Adipocyte (in vitro differentiated cells): ENCODE data around the gene MICU2.

ENCODE experiments used
- DNase-seq: peaks from one replicate; pipeline ENCODE4 v3.0.0-alpha.2; 2015; ENCODE audit warnings: low read depth
- H3K27me3 ChIP-seq: replicated peaks from 2 replicates; pipeline ENCODE4 v1.7.0; 2013; ENCODE audit warnings: mild to moderate bottlenecking, low read length, moderate library complexity; ENCODE audit not compliant: control insufficient read depth, insufficient read depth
- H3K36me3 ChIP-seq: 2 replicates; pipeline ENCODE4 v1.7.0; 2013; ENCODE audit warnings: low read length, mild to moderate bottlenecking, moderate library complexity; ENCODE audit not compliant: control insufficient read depth, insufficient read depth, severe bottlenecking
- H3K4me1 ChIP-seq: 2 replicates; pipeline ENCODE4 v1.7.0; 2013; ENCODE audit warnings: mild to moderate bottlenecking, low read length, moderate library complexity; ENCODE audit not compliant: control insufficient read depth, insufficient read depth
- H3K4me3 ChIP-seq: 2 replicates; pipeline ENCODE4 v1.7.0; 2013; ENCODE audit warnings: mild to moderate bottlenecking, low read length, moderate library complexity
- H3K9ac ChIP-seq: 2 replicates; pipeline ENCODE4 v1.7.0; 2013; ENCODE audit warnings: mild to moderate bottlenecking, low read length, moderate library complexity
- H3K9me3 ChIP-seq: 2 replicates; pipeline ENCODE4 v1.7.0; 2013; ENCODE audit warnings: mild to moderate bottlenecking, low read length, moderate library complexity; ENCODE audit not compliant: control insufficient read depth

MICU2 gene

DNA sequence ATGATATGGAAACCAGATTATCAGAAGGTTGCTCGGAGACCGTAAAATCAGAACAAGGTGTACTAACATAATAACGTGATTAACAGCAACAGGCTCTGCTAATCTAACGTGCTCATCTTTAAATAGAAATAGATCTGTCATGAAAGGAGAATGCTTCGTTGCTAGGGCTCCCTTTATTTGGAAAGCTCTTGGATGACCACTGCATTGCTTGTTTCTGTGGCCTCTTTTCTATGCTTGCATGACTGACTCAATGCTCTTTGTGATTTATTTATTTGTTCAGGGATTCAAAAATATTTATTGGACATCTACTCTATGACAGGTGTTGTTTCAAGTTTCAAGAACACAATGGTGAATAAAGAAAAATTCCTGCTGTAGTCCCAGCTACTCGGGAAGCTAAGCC, 122.6 kb downstream of the MICU2 start:
- H3K27me3 ChIP-seq, result no peaks in the 10 kb centered on the region
- no peak for DNase-seq
- no peak overlapping the region for H3K4me3 ChIP-seq
- no peak overlapping the region for H3K9ac ChIP-seq
- H3K4me1 ChIP-seq, result peaks cover 5% of the 10 kb centered on the region
- H3K9me3 ChIP-seq, result peaks cover 5% of the 10 kb centered on the region
- no peaks in the 10 kb centered on the region for H3K36me3 ChIP-seq

DNA sequence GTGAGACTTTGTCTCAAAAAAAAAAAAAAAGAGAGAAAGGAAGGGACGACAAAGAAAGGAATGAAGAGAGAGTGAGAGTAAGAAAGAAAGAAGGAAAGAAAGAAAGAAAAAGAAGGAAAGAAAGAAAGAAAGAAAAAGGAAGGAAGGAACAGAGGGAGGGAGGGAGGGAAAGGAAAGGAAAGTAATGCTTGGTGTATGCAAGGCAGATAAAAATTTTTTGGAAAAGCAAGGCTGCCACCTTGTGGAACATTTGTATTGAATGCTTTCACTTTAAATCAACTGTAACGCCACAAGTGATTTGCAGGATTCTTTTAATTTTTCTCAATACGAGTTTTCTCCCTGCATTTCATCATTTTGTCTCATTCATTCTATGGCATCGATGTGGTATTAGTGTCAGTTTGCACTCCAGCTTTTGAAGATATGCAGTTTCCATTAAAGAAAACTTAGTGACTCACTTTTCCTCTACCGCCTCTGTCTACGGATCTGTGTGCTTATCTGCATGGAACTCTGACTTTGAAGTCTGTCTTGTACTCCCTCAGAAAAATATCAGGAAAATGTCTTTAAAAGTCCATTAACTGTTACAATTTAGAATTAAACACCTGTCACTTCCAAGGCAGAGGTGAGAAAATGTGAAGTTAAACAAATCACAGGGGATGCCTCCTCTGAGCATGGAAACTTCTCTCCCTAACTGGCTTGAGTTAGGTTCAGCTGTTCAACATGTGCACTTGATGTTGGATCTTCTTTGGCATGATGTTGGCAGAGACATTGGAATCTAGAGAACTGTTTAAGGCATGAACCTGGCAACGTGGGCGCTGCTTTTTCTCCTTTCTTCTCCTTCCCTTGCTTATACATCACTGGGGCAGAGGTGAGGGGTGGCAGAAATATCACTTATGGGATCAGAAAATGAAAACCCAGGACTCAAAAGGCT, 124.8 kb downstream of the MICU2 start:
- Histone ChIP-seq H3K9ac (peak overlapping the region; percentile 47), H3K4me1 (peaks cover 5% of the 10 kb centered on the region), H3K36me3 (no peaks in the 10 kb centered on the region), H3K27me3 (no peaks in the 10 kb centered on the region), H3K9me3 (no peaks in the 10 kb centered on the region), H3K4me3 (peak overlapping the region; percentile 68)
- DNase-seq, result peak; percentile 92

- no peaks in the 10 kb centered on the region for H3K9me3 ChIP-seq
- peak; percentile 95 for DNase-seq
- H3K27me3 ChIP-seq, result no peaks in the 10 kb centered on the region
- H3K4me3 ChIP-seq, result peak overlapping the region; percentile 81
- no peaks in the 10 kb centered on the region for H3K36me3 ChIP-seq
- H3K4me1 ChIP-seq, result peaks cover 5% of the 10 kb centered on the region
- peak overlapping the region; percentile 83 for H3K9ac ChIP-seq
These were observed 127.0 kb downstream of the MICU2 start for GRCh38 chr13:21476893-21477472.

GRCh38 chr13:21475115-21475514, 128.9 kb downstream of the MICU2 start:
- Histone ChIP-seq H3K4me3 (no peak overlapping the region), H3K9me3 (peaks cover 16% of the 10 kb centered on the region)
- DNase-seq, result no peak

DNA sequence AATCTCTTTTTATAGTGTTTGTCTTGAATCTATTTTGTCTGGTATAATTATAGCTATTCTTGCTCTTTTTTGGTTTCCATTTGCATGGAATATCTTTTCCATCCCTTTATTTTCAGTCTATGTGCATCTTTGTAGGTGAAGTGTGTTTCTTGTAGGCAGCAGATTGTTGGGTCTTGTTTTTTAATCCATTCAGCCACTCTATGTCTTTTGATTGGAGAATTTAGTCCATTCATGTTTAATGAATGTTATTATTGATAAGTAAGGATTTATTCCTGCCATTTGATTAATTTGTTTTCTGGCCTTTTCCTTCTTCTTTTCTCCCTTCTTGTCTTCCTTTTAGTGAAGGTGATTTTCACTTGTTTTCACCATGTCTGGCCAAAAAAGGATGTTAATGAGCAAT, 133.2 kb downstream of the MICU2 start:
- no peak for DNase-seq
- Histone ChIP-seq H3K4me1 (no peaks in the 10 kb centered on the region), H3K27me3 (no peaks in the 10 kb centered on the region), H3K9me3 (peaks cover 25% of the 10 kb centered on the region), H3K36me3 (no peaks in the 10 kb centered on the region), H3K4me3 (no peak overlapping the region), H3K9ac (no peak overlapping the region)

More at GRCh38 chr13:21475115-21475514, 128.9 kb downstream of the MICU2 start:
- no peaks in the 10 kb centered on the region for H3K27me3 ChIP-seq
- no peak overlapping the region for H3K9ac ChIP-seq
- peaks cover 5% of the 10 kb centered on the region for H3K4me1 ChIP-seq
- H3K36me3 ChIP-seq, result no peaks in the 10 kb centered on the region

DNA sequence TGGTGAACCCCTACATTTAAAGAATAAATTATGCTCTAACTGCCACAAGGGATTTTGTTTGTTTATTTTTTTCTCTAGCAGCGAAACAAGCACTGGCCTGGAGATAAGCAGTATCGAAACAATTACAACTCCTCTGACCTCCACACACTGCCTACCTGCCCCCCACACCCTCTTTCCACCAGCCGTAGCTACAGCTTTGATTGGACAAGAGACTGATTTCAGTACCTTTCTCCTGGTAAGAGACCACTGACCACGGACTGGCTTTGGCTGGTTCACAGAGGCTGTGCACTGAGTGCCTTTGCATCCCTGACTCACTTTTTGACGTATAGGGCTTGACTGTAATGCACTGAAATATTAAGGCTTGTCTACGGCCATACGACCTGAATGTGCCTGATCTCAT, 137.4 kb downstream of the MICU2 start:
- Histone ChIP-seq H3K9me3 (peaks cover 21% of the 10 kb centered on the region), H3K9ac (no peak overlapping the region), H3K4me3 (no peak overlapping the region)

GRCh38 chr13:21465710-21466160, 138.2 kb downstream of the MICU2 start:
- DNase-seq, result no peak
- H3K4me3 ChIP-seq, result no peak overlapping the region
- no peaks in the 10 kb centered on the region for H3K36me3 ChIP-seq
- H3K4me1 ChIP-seq, result no peaks in the 10 kb centered on the region
- no peak overlapping the region for H3K9ac ChIP-seq
- peaks cover 13% of the 10 kb centered on the region for H3K9me3 ChIP-seq
- no peaks in the 10 kb centered on the region for H3K27me3 ChIP-seq

More for the DNA sequence above, 137.4 kb downstream of the MICU2 start:
- no peak for DNase-seq
- H3K4me1 ChIP-seq, result no peaks in the 10 kb centered on the region
- no peaks in the 10 kb centered on the region for H3K36me3 ChIP-seq
- H3K27me3 ChIP-seq, result no peaks in the 10 kb centered on the region

- H3K4me1 ChIP-seq, result peaks cover under 1% of the 10 kb centered on the region
- H3K4me3 ChIP-seq, result no peak overlapping the region
- no peaks in the 10 kb centered on the region for H3K27me3 ChIP-seq
- no peak for DNase-seq
- H3K36me3 ChIP-seq, result no peaks in the 10 kb centered on the region
- peaks cover 4% of the 10 kb centered on the region for H3K9me3 ChIP-seq
- no peak overlapping the region for H3K9ac ChIP-seq
These were observed 140.5 kb downstream of the MICU2 start for GRCh38 chr13:21463424-21463823.

- no peak for DNase-seq
- no peak overlapping the region for H3K9ac ChIP-seq
These were observed 142.8 kb downstream of the MICU2 start for GRCh38 chr13:21461131-21461530.

DNA sequence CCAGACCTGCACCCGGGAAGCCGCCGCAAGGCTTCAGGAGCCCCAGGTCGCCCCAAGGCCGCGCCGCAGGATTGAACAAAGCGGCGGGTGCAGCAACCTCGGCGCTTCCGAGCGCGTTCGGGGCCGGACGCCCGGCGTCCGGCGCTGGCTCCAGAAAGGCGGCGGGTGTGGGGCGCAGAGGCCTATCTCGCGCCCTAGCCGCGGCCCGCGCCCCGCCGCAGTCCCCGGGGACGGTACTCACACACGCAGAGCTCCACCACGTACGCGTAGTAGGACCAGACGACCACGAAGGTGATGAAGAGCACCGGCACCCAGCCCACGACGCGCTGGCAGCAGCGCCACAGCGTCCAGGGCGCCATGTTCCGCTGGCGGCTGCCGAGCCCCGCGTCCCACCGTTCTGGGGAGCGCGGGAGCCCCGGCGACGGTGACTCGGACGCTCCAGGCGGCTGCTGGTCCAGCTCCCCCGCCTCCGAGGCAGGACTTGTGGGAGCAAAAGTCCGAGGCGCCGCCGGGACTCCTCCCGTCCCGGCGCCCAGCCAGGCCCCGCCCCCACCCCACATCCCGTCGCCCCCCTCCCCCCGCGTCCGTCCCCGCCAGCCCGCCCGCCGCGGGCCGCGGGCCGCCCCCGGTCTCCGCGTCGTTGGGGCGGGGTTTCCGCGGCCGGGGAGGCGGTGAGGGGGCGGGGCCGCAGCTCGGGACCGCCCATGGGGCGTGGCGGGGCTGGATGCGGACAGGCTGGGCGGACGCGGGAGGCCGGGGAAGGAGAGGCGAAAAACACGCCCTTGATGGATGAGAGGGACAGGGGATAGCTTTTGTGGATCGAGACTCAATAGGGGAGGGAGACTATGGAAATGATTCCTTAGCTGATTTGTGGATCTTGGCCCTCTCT, 144.9 kb downstream of the MICU2 start, which contains the start of gene ZDHHC20:
ZDHHC20 (minus strand) TSS at position 491 of the 889 bp plus-strand sequence; CDS start at position 359, 132 bp downstream.
- H3K36me3 ChIP-seq, result no peaks in the 10 kb centered on the region

More at GRCh38 chr13:21461131-21461530, 142.8 kb downstream of the MICU2 start:
- H3K4me3 ChIP-seq, result no peak overlapping the region
- H3K9me3 ChIP-seq, result no peaks in the 10 kb centered on the region
- H3K4me1 ChIP-seq, result peaks cover 17% of the 10 kb centered on the region
- no peaks in the 10 kb centered on the region for H3K36me3 ChIP-seq
- H3K27me3 ChIP-seq, result no peaks in the 10 kb centered on the region

More for the DNA sequence above, 144.9 kb downstream of the MICU2 start, which contains the start of gene ZDHHC20:
- Histone ChIP-seq H3K9me3 (no peaks in the 10 kb centered on the region), H3K27me3 (no peaks in the 10 kb centered on the region), H3K4me3 (peak within 1 kb of the TSS; percentile 96), H3K9ac (peak within 1 kb of the TSS; percentile 93), H3K4me1 (peaks cover 17% of the 10 kb centered on the region)
- peak; percentile 94 for DNase-seq
